ENCODE measurements around the gene KCP.
"Not testable (repeated sequence)": the region's sequence is repeated elsewhere in the genome, so short reads cannot be mapped to it uniquely, and the experiment has no call there.

The KCP gene

GRCh38 chr7:128910569-128910945 is at the start of gene KCP:
TSS of gene KCP (minus strand) at chr7:128910709. CDS start at chr7:128910676, 33 bp downstream.
- DNase-seq, result no peak

DNA sequence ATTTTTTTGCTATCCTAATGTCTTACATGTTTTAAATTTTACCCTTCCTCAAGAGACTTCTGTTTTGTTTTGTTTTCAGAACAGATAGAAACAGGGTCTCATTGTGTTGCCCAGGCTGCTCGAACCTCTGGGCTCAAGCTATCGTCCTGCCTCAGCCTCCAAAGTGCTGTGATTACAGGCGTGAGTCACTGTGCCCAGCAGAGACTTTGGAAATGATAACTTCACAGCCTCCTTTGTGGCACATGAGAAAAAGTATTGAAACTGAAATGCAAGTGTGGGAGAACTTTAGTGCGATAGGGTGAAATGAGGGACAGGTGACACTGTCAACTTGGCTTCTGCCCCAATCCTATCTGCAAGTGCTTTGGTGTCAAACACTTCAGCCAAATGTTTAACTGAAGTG is 48.8 kb upstream of the KCP start:
- no peak for DNase-seq

- no peak for DNase-seq
These were observed 45.5 kb upstream of the KCP start for GRCh38 chr7:128955981-128956380.

- DNase-seq, result peak in 3 of 56 donors; percentile 10 to 39 (median 11)
These were observed 44.6 kb upstream of the KCP start for GRCh38 chr7:128954830-128955802.

- no peak for DNase-seq
These were observed 43.6 kb upstream of the KCP start for GRCh38 chr7:128954150-128954549.

GRCh38 chr7:128951296-128951695 is 40.8 kb upstream of the KCP start:
- no peak for DNase-seq

DNA sequence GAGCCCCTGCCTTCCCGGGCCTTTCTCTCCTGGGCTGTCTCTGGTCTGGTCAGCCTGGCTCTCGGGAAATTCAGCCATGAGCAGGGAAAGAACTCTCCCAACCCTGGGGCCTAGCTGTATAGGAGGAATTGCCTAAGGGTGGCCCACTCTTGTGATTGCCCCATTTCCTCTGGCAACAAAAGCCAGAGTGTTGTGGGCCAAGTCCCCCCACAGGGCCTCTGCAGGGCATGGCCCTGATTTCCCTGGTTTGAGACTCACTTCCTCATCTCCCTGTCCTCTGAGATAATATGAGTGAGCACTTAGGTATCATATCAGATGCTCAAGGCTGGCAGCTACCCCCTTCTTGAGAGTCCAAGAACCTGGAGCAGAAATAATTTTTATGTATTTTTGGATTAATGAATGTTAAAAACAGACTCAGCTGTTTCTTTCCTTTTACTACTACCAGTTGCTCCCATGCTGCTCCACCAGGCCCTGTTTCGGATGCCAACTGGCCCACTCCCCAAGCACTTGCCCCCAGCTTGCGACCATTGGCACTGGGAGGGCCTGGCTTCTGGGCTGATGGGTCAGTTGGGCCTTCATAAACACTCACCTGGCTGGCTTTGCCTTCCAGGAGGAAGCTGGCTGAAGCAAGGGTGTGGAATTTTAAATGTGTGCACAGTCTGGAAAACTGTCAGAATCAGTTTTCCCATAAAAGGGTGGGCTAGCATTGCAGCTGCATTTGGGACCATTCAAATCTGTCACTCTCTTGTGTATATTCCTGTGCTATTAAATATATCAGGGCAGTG is 38.7 kb upstream of the KCP start:
- DNase-seq, result peak in 2 of 56 donors; percentile 5 to 36

GRCh38 chr7:128948312-128948973 is 37.9 kb upstream of the KCP start:
- no peak for DNase-seq

- no peak for DNase-seq
These were observed 37.3 kb upstream of the KCP start for GRCh38 chr7:128947854-128948253.

GRCh38 chr7:128946936-128947830 is 36.7 kb upstream of the KCP start:
- DNase-seq, result no peak

GRCh38 chr7:128945668-128946366 is 35.3 kb upstream of the KCP start:
- no peak for DNase-seq

DNA sequence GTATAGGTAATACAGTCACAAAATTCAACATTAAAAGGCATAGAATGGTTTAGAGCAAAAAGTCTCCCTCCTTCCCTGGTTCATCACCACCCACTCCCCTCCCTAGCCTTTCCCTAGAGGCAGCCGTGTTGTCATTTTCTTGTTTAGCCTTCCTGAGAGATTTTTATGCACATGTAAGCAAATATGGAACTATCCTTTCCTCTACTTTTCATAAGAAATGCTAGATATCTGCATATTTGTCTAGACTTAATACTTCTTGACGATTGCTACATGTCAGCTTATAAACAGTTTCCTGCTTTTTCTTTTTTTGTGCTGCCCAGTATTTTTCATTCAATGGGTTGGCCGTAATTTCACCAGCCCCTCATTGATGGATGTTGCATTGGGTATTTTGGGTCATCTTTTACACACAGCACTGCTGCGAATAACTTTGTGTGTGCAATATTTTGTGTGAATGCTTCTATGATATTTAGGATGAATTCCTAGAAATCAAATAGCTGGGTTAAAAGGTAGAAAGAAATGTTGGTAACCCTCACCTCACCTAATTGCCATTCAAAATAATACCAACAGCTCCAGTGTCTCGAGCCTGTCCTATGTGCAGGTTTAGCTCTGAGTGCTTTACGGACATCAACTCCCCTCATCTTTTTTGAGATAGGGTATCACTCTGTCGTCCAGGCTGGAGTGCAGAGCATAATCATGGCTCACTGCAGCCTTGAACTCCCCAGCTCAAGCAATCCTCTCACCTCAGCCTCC is 34.2 kb upstream of the KCP start:
- no peak for DNase-seq

GRCh38 chr7:128943251-128943650 is 32.7 kb upstream of the KCP start:
- not testable (repeated sequence) for DNase-seq

DNA sequence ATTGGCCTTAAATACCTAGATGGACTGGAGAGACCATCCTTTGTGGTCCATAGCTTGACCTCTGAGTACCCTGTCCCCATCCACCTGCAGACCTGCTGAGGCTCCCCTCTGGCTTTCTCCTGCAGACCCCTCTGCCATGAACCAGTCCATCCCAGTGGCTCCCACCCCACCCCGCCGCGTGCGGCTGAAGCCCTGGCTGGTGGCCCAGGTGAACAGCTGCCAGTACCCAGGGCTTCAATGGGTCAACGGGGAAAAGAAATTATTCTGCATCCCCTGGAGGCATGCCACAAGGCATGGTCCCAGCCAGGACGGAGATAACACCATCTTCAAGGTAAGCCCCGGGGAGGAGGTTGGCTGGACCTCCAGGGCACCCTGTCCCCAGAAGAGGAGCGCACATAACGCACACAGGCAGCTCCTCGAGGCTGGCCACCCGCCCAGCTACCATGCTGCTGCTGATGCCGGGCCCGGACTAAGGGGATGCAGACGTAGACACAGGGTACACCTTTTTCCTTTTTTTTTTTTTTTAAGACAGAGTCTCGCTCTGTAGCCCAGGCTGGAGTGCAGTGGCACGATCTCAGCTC is 31.5 kb upstream of the KCP start:
- no peak for DNase-seq

- DNase-seq, result no peak
These were observed 30.9 kb upstream of the KCP start for GRCh38 chr7:128941323-128941890.

DNA sequence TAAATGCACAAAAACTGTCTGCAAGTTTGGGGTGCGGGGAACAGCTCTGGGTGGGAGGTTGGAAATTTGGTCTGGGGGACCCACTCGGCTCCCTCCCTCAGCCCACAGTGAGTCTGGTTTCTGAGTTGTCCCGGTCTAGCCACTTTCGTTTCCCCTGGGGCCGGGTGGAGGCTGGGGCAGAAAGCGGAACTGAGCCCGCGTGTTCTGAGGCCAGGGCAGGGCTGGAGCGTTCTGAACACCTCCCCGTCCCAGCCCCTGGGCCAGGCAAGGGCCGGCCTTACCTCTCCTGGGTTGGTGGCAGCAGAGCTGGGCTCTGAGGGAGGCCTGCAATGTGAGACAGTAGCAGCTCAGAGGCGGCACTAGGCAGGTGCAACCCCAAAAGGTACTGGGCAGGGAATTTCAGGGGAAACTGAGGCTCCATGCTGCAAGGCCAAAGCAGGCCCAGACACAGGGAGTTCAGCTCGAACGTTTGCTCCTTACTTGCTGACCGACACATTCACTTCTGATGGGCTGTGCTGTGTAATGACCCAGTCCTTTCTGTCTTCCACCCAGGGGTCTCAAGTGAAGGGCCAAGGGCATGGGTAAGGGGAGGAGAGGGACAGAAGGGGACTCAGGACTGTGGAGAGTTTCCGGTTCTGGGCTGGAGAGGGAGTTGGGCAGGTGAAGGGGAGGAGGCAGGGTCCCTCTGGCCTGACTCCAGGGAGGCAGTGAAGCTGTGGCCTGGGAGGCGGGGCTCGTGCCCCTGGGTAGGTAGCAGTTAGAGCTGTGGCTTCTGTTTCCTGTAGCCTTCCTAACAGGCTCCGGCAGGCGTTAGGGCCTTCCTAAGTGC is 30.2 kb upstream of the KCP start:
- DNase-seq, result peak in 13 of 56 donors; percentile 13 to 63 (median 26)

- no peak for DNase-seq
These were observed 29.4 kb upstream of the KCP start for GRCh38 chr7:128939861-128940410.

All from amygdala (tissue), 56 donors.